Muscle of leg (tissue), 11 donors: ENCODE results near the gene ALG12. TPM values are rescaled to one million over a fixed set of nuclear protein-coding genes. Genes with fewer than 3 reads are reported as not detected.

Experiments used
- DNase-seq: peaks from one replicate; pipeline ENCODE4 v3.0.0; 2013
- H3K27ac ChIP-seq: one replicate; pipeline ENCODE4 v1.5.1; 2013; ENCODE audit warnings: mild to moderate bottlenecking, low read length, control low read depth
- H3K27me3 ChIP-seq: one replicate; pipeline ENCODE4 v1.6.1; 2013; ENCODE audit warnings: low read length; ENCODE audit not compliant: control insufficient read depth, insufficient read depth
- H3K36me3 ChIP-seq: one replicate; pipeline ENCODE4 v1.6.1; 2013; ENCODE audit warnings: low read length; ENCODE audit not compliant: control insufficient read depth, insufficient read depth
- H3K4me1 ChIP-seq: one replicate; pipeline ENCODE4 v1.6.1; 2013; ENCODE audit warnings: low read length; ENCODE audit not compliant: control insufficient read depth, insufficient read depth
- H3K4me3 ChIP-seq: one replicate; pipeline ENCODE4 v1.5.1; 2013; ENCODE audit warnings: low read length, control low read depth
- H3K9me3 ChIP-seq: replicated peaks from 2 replicates; pipeline ENCODE4 v1.6.1; 2013; ENCODE audit warnings: low read depth, low read length; ENCODE audit not compliant: control insufficient read depth
- WGBS: methylation state at CpG from one replicate; pipeline ENCODE4 v1.1.5; 2013; ENCODE audit warnings: missing lambda C conversion rate; ENCODE audit not compliant: insufficient coverage; 5-methylcytosine and 5-hydroxymethylcytosine counted together
- polyA plus RNA-seq, 8 donors: library from polyadenylated mRNA; unstranded; fragments of 120-200 nt; gene quantifications; one replicate each; pipeline versions ENCODE4 v1.2.1 to v1.2.3, GENCODE V29; 2013; ENCODE audit warnings: inconsistent platforms in 1 of 8, low replicate concordance in 1 of 8; ENCODE audit not compliant: insufficient read length in 8 of 8, insufficient read depth in 1 of 8
- total RNA-seq: library from RNA; stranded (reverse); fragments of 120-200 nt; gene quantifications from one replicate; pipeline ENCODE4 v1.2.4, GENCODE V29; 2013

Gene ALG12
- total and polyA plus RNA-seq, 9 donors = 6.6 to 19.1 (median 15.8) TPM

DNA sequence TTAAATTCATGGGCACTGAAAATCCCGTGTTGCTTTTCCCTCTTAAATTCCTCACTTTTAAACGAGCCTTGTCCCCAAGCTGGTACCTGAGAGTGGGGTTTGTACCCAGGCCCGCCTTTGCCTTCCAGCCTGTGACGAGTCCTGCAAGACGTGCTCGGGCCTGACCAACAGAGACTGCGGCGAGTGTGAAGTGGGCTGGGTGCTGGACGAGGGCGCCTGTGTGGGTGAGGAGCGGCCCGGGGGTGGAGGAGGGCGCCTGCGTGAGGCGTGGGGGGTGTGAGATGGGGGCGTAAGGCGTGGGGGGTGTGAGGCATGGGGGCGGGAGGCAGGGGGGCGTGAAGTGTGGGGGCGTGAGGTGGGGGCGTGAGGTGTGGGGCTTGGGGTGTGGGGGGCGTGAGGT, 4.2 kb upstream of the ALG12 start:
- no peaks in the 10 kb centered on the region for H3K9me3 ChIP-seq
- H3K27ac ChIP-seq = no peak overlapping the region
- no peaks in the 10 kb centered on the region for H3K27me3 ChIP-seq
- H3K36me3 ChIP-seq = peaks cover 22% of the 10 kb centered on the region
- H3K4me3 ChIP-seq = no peak overlapping the region
- WGBS = 80% methylated on average over 4 of the region's 22 CpGs
- peaks cover 10% of the 10 kb centered on the region for H3K4me1 ChIP-seq
- DNase-seq = no peak

DNA sequence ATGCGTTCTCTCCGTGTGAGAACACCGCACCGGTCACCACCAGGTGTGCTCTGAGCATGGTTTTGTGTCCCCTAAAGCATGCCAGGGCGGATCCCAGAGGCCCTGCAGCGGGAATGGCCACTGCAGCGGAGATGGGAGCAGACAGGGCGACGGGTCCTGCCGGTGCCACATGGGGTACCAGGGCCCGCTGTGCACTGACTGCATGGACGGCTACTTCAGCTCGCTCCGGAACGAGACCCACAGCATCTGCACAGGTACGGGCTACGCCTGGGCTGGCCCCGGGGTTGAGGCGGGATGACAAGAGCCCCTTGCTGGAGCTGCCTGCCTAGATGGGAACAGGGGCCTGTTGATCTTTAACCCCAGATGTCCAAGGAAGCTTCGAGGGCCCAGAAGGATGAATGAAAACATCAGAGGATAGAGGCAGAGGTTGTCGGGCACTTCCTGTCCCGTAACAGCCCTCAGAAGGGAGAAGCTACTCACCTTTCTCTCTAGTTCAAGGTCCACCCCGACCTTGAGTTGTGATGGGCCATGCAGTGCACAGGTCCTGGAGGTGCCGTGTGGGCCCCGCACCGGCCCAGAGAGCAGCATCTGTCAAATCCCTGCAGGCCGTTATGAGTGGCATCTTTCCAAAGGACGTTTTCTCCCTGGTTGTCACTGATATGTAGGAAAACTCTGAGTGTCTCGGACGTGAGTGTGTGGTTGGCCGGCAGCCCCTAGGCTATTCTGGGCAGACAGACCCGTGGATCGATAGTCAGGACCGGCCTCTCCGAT, 3.5 kb upstream of the ALG12 start:
- whole genome bisulfite sequencing = 88% methylated on average over 35 of the region's 35 CpGs
- no peak for DNase-seq
- H3K27ac ChIP-seq = no peak overlapping the region

DNA sequence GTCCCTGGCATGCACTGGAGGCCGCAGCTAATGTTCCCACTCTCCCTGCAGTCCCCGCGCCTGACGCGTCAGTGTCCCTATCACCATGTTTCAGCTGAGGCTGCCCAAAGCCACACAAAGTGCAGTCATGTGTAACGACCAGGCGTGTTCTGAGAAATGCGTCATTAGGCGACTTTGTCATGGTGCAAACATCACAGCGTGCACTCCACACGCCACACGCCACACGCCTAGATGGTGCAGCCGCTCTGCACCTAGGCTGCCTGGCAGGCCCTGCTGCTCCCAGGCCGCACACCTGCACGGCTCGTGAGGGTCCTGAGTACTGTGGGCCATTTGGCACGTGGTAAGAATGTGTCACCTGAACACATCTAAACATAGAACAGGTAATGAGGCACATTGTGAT, 2.6 kb upstream of the ALG12 start:
- no peaks in the 10 kb centered on the region for H3K9me3 ChIP-seq
- no peak overlapping the region for H3K4me3 ChIP-seq
- 97% methylated on average over 14 of the region's 18 CpGs for WGBS
- H3K27me3 ChIP-seq = no peaks in the 10 kb centered on the region
- H3K27ac ChIP-seq = no peak overlapping the region
- H3K36me3 ChIP-seq = peaks cover 19% of the 10 kb centered on the region
- DNase-seq = no peak
- H3K4me1 ChIP-seq = peaks cover 13% of the 10 kb centered on the region

More for the DNA sequence above, 3.5 kb upstream of the ALG12 start:
- no peaks in the 10 kb centered on the region for H3K27me3 ChIP-seq
- no peaks in the 10 kb centered on the region for H3K9me3 ChIP-seq
- peaks cover 22% of the 10 kb centered on the region for H3K36me3 ChIP-seq
- no peak overlapping the region for H3K4me3 ChIP-seq
- H3K4me1 ChIP-seq = peaks cover 13% of the 10 kb centered on the region

DNA sequence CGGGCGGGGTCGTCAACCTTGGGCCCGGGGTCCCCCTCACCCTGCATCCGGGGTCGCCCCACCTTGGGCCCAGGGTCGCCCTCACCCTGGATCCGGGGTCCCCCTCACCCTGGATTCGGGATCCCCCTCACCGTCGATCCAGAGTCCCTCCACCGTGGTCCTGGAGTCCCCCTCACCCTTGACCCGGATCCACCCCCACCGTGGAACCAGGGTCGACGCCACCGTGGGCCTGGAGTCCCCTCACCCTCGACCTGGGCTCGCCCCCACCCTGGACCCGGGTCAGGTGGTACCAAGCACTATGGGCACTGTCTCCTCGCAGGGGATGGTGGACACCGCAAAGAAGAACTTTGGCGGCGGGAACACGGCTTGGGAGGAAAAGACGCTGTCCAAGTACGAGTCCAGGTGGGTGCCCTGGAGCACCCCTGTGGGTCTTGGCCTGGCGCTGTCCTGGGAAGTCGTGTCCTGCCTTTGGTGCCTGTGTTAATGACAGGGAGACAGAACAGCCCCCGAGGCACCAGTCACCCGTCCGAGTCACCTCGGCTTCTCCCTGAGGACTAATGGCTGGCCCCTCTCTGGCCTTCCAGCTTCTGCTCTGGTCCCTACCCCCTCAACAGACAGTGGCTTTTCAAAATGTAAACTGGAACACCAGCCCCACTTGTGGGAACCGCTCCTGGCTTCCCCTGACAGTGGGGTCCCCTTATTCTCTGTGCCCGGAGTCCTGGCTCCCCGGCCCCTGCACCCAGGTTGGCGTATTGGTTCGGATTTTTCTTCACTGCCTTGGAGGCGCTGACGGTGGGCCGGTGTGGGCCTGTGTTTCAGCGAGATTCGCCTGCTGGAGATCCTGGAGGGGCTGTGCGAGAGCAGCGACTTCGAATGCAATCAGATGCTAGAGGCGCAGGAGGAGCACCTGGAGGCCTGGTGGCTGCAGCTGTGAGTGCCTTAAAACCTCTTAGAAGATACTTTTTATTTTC, 958 bp upstream of the ALG12 start:
- Histone ChIP-seq H3K27me3 (no peaks in the 10 kb centered on the region), H3K36me3 (peaks cover 23% of the 10 kb centered on the region), H3K4me3 (peak overlapping the region; percentile 59), H3K27ac (no peak overlapping the region), H3K9me3 (no peaks in the 10 kb centered on the region), H3K4me1 (peaks cover 13% of the 10 kb centered on the region)
- WGBS = 34% methylated on average over 43 of the region's 47 CpGs
- DNase-seq = no peak

DNA sequence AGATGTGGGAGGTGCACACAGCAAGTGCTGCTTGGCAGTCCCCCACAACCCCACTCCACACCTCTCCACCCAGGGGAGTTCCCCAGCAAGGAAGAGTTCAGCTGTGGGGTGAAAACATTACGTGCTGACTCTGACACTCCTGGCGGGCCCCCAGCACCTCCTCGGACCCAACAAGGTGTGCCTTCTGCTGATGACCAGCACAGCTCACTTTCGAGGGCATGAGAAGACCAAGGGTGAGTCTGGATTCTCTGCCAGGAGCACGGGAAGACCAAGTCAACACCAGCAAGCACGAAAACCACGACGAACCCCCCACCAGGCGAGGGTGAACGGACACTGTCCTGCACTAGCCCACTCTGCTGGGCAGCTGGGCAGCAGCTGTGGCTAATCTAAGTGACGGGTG, 1.4 kb downstream of the ALG12 start:
- Histone ChIP-seq H3K27me3 (no peaks in the 10 kb centered on the region), H3K36me3 (peaks cover 34% of the 10 kb centered on the region), H3K27ac (no peak overlapping the region), H3K9me3 (no peaks in the 10 kb centered on the region), H3K4me1 (peaks cover 13% of the 10 kb centered on the region), H3K4me3 (no peak overlapping the region)
- 89% methylated on average over 11 of the region's 11 CpGs for WGBS
- no peak for DNase-seq

DNA sequence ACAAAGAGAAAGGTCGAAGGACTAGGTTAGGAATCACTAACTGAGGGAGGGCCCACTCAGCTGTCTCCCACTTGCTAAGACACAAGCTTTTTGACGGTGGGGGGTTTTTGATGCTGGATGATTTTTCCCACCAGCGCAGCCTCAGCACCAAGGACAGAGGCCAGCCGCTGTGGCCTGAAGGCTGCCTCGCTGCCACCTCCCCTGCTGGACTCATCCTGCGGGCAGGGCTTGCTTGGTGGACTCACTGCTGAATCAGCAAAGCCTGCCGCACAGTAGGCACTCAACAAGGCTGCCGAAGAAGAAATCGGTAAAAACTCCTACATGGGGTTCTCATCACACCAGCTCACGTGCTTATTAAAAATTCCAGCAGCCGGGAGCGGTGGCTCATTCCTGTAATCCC, 2.6 kb downstream of the ALG12 start:
- Histone ChIP-seq H3K4me3 (no peak overlapping the region), H3K4me1 (peaks cover 13% of the 10 kb centered on the region), H3K27me3 (no peaks in the 10 kb centered on the region), H3K27ac (no peak overlapping the region), H3K9me3 (no peaks in the 10 kb centered on the region), H3K36me3 (peaks cover 28% of the 10 kb centered on the region)
- no peak for DNase-seq
- WGBS = 82% methylated on average over 8 of the region's 12 CpGs

DNA sequence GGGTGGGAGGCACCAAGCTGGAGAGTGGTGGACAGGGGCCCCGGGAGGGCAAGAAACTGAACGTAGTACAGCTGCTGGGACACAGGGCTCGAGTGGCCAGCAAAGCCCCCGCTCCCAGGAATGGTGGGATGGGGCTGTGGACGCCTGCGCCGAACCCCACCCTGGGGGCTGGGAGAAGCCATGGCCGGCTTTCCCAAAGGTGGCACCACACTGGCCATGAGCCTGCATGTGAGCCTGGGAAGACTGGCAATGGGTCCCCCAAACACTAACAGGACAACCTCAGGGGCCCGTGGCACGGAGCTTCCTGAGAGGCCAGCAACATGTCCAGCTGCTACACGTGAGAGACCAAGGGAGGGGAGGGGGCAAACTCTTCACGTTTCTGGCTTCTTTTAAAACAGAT, 4.0 kb downstream of the ALG12 start:
- Histone ChIP-seq H3K27ac (no peak overlapping the region), H3K36me3 (peaks cover 32% of the 10 kb centered on the region), H3K27me3 (no peaks in the 10 kb centered on the region), H3K4me1 (peaks cover 12% of the 10 kb centered on the region), H3K4me3 (no peak overlapping the region), H3K9me3 (no peaks in the 10 kb centered on the region)
- DNase-seq = no peak
- WGBS = 91% methylated on average over 8 of the region's 12 CpGs

DNA sequence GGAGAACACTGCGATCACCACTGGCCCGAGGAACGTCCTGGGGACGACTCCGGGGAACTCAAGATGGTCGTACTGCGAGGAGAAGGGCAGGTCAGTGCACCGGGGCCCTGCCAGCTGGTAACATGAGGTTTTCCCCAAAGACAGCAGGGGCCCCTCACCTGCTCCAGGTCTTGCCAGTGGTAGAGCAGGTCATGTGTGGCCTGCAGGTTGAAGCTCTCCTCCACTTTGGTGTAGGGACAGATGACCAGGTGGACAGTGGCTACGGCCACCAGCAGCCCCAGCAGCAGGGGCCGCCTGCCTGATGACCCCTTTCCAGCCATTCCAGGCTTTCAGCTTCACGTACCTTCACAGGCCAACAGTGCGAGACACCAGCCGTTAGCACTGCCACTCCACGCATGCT, 4.8 kb downstream of the ALG12 start:
- H3K9me3 ChIP-seq = no peaks in the 10 kb centered on the region
- no peak overlapping the region for H3K27ac ChIP-seq
- WGBS = 91% methylated on average over 14 of the region's 14 CpGs
- no peak for DNase-seq
- H3K36me3 ChIP-seq = peaks cover 38% of the 10 kb centered on the region
- H3K4me3 ChIP-seq = no peak overlapping the region
- H3K27me3 ChIP-seq = no peaks in the 10 kb centered on the region
- peaks cover 7% of the 10 kb centered on the region for H3K4me1 ChIP-seq

DNA sequence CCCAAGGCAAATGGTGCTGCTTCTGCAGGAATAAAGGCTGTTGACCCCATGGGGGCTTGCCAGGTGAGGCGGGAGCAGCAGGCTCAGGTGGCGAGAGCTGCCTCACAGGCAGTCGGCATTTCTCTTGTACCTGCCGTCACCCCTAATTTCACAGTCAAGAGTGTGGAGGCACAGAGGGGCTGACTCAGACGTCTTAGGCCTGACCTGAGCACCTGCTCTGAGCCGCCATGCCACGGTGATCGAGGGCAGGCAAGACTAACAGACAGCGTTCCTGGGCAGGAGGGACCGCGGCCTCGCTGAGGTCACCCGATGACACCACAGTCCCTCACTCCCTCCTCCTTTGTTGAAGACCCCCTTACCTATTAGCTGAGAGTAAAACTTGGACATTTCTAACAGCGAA, 5.2 kb downstream of the ALG12 start:
- 98% methylated on average over 8 of the region's 14 CpGs for WGBS
- Histone ChIP-seq H3K4me3 (no peak overlapping the region), H3K27ac (no peak overlapping the region), H3K27me3 (no peaks in the 10 kb centered on the region), H3K36me3 (peaks cover 38% of the 10 kb centered on the region), H3K4me1 (peaks cover 7% of the 10 kb centered on the region), H3K9me3 (no peaks in the 10 kb centered on the region)
- no peak for DNase-seq

DNA sequence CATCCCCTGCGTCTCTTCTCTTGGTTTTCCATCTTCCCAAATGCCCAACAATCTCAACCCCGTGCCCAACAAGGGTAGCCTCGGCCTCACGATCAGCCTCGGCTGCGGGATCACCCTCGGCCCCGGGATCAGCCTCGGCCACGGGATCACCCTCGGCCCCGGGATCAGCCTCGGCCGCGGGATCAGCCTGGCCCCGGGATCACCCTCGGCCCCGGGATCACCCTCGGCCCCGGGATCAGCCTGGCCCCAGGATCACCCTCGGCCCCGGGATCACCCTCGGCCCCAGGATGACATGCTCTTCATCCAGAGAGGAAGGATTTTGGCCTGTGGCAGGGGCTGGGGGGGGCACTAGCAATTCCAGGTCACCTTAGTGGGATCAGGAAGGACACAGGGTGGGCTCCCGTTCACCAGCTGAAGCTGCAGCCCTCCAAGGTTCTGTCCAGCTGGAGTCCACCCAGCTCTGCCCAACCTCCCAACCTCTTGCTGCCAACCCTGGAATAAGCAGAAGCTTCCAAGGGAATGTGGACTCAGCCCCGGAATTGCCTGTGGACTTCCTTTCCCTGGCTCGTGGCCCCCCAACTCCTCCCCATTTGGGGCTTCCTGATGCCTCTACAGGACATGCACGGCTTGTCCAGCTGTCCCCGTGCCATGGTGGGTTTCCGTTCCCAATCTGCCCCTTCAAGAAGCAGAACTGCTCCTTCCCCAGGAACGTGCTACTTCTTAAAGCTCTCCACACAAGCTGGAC, 6.2 kb downstream of the ALG12 start:
- Histone ChIP-seq H3K27ac (no peak overlapping the region), H3K36me3 (peaks cover 42% of the 10 kb centered on the region), H3K4me3 (no peak overlapping the region), H3K4me1 (no peaks in the 10 kb centered on the region), H3K27me3 (no peaks in the 10 kb centered on the region), H3K9me3 (no peaks in the 10 kb centered on the region)
- no peak for DNase-seq
- 95% methylated on average over 23 of the region's 30 CpGs for WGBS
